IMR-90 (cell line): ENCODE results near the gene HDAC8. TPM values are rescaled to one million over a fixed set of nuclear protein-coding genes. Genes with fewer than 3 reads are reported as not detected.
"Not testable (repeated sequence)": the region's sequence is repeated elsewhere in the genome, so short reads cannot be mapped to it uniquely, and the experiment has no call there.

Experiments used
- ATAC-seq: fragments of 200-7000 bp; cut with Tn5 transposase; 2 replicates; pipeline ENCODE4 v1.9.1; 2020; ENCODE audit warnings: low read depth, mild to moderate bottlenecking, moderate library complexity
- BruUV-seq: library from RNA; stranded (reverse); fragments of 400-500 nt; replicated peaks from 2 replicates; lab custom pipeline; 2021; lab: Mats Ljungman, UMichigan
- CTCF ChIA-PET: fragments of 300-600 bp; formaldehyde crosslinking; extraction: SDS; loops from one replicate; lab custom pipeline; 2021; ENCODE audit warnings: antibody characterized with exemption; lab: Yijun Ruan, JAX
- POLR2A ChIA-PET: fragments of 300-600 bp; sonication (Branson Sonifier 250); formaldehyde crosslinking; loops from one replicate; lab custom pipeline; 2022; ENCODE audit warnings: antibody characterized with exemption; ENCODE audit not compliant: unreplicated experiment; lab: Charles Lee
- DNase-seq: peaks from one replicate; pipeline ENCODE4 v3.0.0; 2013
- H2AFZ ChIP-seq: replicated peaks from 2 replicates; pipeline ENCODE3; 2013; ENCODE audit warnings: low read length, mild to moderate bottlenecking; ENCODE audit not compliant: poor library complexity
- H2AK5ac ChIP-seq: 2 replicates; pipeline ENCODE4 v1.6.1; 2013; ENCODE audit warnings: low read depth, low read length, inconsistent platforms
- H2AK9ac ChIP-seq: replicated peaks from 2 replicates; pipeline ENCODE3; 2013; ENCODE audit warnings: mild to moderate bottlenecking, low read depth, low read length, moderate library complexity; ENCODE audit not compliant: poor library complexity
- H2BK120ac ChIP-seq: 2 replicates; pipeline ENCODE4 v1.6.1; 2013; ENCODE audit warnings: low read depth, low read length, inconsistent platforms
- H2BK15ac ChIP-seq: 3 replicates; pipeline ENCODE4 v1.6.1; 2013; ENCODE audit warnings: low read depth, low read length, inconsistent platforms
- H2BK20ac ChIP-seq: 2 replicates; pipeline ENCODE4 v1.6.1; 2013; ENCODE audit warnings: low read depth, mild to moderate bottlenecking, inconsistent platforms, low read length, moderate library complexity
- H2BK5ac ChIP-seq: 2 replicates; pipeline ENCODE4 v1.6.1; 2013; ENCODE audit warnings: mild to moderate bottlenecking, low read depth, low read length, inconsistent platforms; ENCODE audit not compliant: poor library complexity, severe bottlenecking
- H3K14ac ChIP-seq: replicated peaks from 2 replicates; pipeline ENCODE4 v1.6.1; 2013; ENCODE audit warnings: low read depth, low read length, inconsistent platforms
- H3K18ac ChIP-seq: 2 replicates; pipeline ENCODE4 v1.6.1; 2013; ENCODE audit warnings: low read depth, low read length, control low read depth
- H3K23ac ChIP-seq: 2 replicates; pipeline ENCODE4 v1.6.1; 2013; ENCODE audit warnings: low read depth, low read length, inconsistent platforms
- H3K27ac ChIP-seq: 2 replicates; pipeline ENCODE4 v1.5.1; 2013; ENCODE audit warnings: mild to moderate bottlenecking, control low read depth, low read length; ENCODE audit not compliant: insufficient read depth
- H3K27me3 ChIP-seq: 2 replicates; pipeline ENCODE4 v1.6.1; 2013; ENCODE audit warnings: low read length; ENCODE audit not compliant: control insufficient read depth, insufficient read depth
- H3K36me3 ChIP-seq: 2 replicates; pipeline ENCODE4 v1.6.1; 2013; ENCODE audit warnings: low read length, mixed read lengths; ENCODE audit not compliant: control insufficient read depth, insufficient read depth
- H3K4ac ChIP-seq: 2 replicates; pipeline ENCODE4 v1.6.1; 2013; ENCODE audit warnings: low read depth, low read length, inconsistent platforms
- H3K4me1 ChIP-seq: 2 replicates; pipeline ENCODE4 v1.6.1; 2013; ENCODE audit warnings: low read length, mixed read lengths; ENCODE audit not compliant: control insufficient read depth, insufficient read depth
- H3K4me2 ChIP-seq: 2 replicates; pipeline ENCODE4 v1.6.1; 2013; ENCODE audit warnings: low read depth, mild to moderate bottlenecking, control low read depth, low read length, moderate library complexity
- H3K4me3 ChIP-seq: 2 replicates; pipeline ENCODE4 v1.5.1; 2013; ENCODE audit warnings: low read depth, mild to moderate bottlenecking, control low read depth, low read length, moderate library complexity; ENCODE audit not compliant: insufficient read depth
- H3K56ac ChIP-seq: 2 replicates; pipeline ENCODE4 v1.6.1; 2013; ENCODE audit warnings: low read length, inconsistent platforms; ENCODE audit not compliant: insufficient read depth; ENCODE audit errors: extremely low read depth
- H3K79me1 ChIP-seq, 2 experiments: 2 replicates each; pipeline ENCODE4 v1.6.1; 2013; ENCODE audit warnings: low read length in 2 of 2, inconsistent platforms in 1 of 2, low read depth in 1 of 2
- H3K9ac ChIP-seq: 2 replicates; pipeline ENCODE4 v1.6.1; 2013; ENCODE audit warnings: low read depth, low read length, control low read depth
- H3K9me1 ChIP-seq: 2 replicates; pipeline ENCODE4 v1.6.1; 2013; ENCODE audit warnings: low read length, inconsistent platforms; ENCODE audit not compliant: insufficient read depth
- H3K9me3 ChIP-seq: 2 replicates; pipeline ENCODE4 v1.6.1; 2013; ENCODE audit warnings: low read length; ENCODE audit not compliant: control insufficient read depth, insufficient read depth
- H4K20me1 ChIP-seq: 2 replicates; pipeline ENCODE4 v1.6.1; 2013; ENCODE audit warnings: low read length, inconsistent platforms; ENCODE audit not compliant: insufficient read depth
- H4K5ac ChIP-seq: 2 replicates; pipeline ENCODE4 v1.6.1; 2013; ENCODE audit warnings: mild to moderate bottlenecking, low read depth, low read length, control low read depth
- H4K8ac ChIP-seq, 2 experiments: 2 replicates each; pipeline ENCODE4 v1.6.1; 2013; ENCODE audit warnings: low read depth in 2 of 2, low read length in 2 of 2, control low read depth in 1 of 2, inconsistent platforms in 1 of 2
- H4K91ac ChIP-seq: 2 replicates; pipeline ENCODE4 v1.6.1; 2013; ENCODE audit warnings: low read depth, low read length, inconsistent platforms; ENCODE audit not compliant: insufficient read depth
- WGBS, 2 experiments: methylation state at CpG; one replicate each; pipeline versions ENCODE4 v1.1.5 to v1.1.7; 2013; ENCODE audit warnings: missing lambda C conversion rate in 2 of 2; ENCODE audit not compliant: insufficient read length in 1 of 2; ENCODE audit errors: extremely low coverage in 2 of 2; 5-methylcytosine and 5-hydroxymethylcytosine counted together
- dilution Hi-C: fragments of 300-500 bp; cut with HindIII; formaldehyde crosslinking; loops from one replicate; pipeline ENCODE4 v1.14.3; 2018; ENCODE audit warnings: low sequenced_read_pairs; ENCODE audit not compliant: unreplicated experiment
- in situ Hi-C: fragments of 300-500 bp; cut with MboI; formaldehyde crosslinking; loops from 3 replicates; pipeline ENCODE4 v1.14.3; 2019; ENCODE audit warnings: low sequenced_read_pairs, inconsistent platforms, mixed read lengths
- intact Hi-C: fragments of 100-400 bp; cut with micrococcal nuclease; formaldehyde crosslinking; loops from 2 replicates; pipeline ENCODE4 v1.10.0; 2022
- polyA plus RNA-seq, 3 experiments: library from polyadenylated mRNA; depleted of rRNA; stranded (reverse); fragments of >200 nt; gene quantifications; 2 replicates each; pipeline ENCODE4 v1.2.3, GENCODE V29; 2012; ENCODE audit warnings: low replicate concordance in 1 of 3
- total RNA-seq: library from RNA; depleted of rRNA; stranded (reverse); fragments of >200 nt; gene quantifications from 2 replicates; pipeline ENCODE4 v1.2.3, GENCODE V29; 2012

The HDAC8 gene
- total and polyA plus RNA-seq, 2 of the 4 experiments (the other 2 are of a cell fraction) = 16.1 to 28.5 TPM

GRCh38 chrX:72559655-72560054 lies 13.0 kb downstream of the HDAC8 start:
- H4K20me1 ChIP-seq, H3K23ac ChIP-seq, H4K5ac ChIP-seq, H3K4ac ChIP-seq, H3K4me3 ChIP-seq, H3K9me1 ChIP-seq, H3K18ac ChIP-seq, H2BK20ac ChIP-seq, DNase-seq, H3K27me3 ChIP-seq, H2AFZ ChIP-seq, H3K79me1 ChIP-seq, H2AK9ac ChIP-seq, POLR2A ChIA-PET, H3K27ac ChIP-seq, CTCF ChIA-PET, H3K9me3 ChIP-seq, ATAC-seq, H2AK5ac ChIP-seq, in situ Hi-C loops, H4K91ac ChIP-seq, H2BK120ac ChIP-seq, H3K4me1 ChIP-seq, intact Hi-C loops, H3K56ac ChIP-seq, H3K9ac ChIP-seq, BruUV-seq, H2BK5ac ChIP-seq, H3K14ac ChIP-seq, H4K8ac ChIP-seq, H2BK15ac ChIP-seq, dilution Hi-C loops, H3K36me3 ChIP-seq, H3K4me2 ChIP-seq: not testable (repeated sequence)
- WGBS, 2 experiments = 100% methylated on average over 3 of the region's 28 CpGs; no CpG with 5 or more reads in 1 of the 2 experiments
